ENCODE results near the gene HABP2. TPM values are rescaled to one million over a fixed set of nuclear protein-coding genes. Genes with fewer than 3 reads are reported as not detected.

HABP2 gene
- total and polyA plus RNA-seq, 4 donors = not detected

- Histone ChIP-seq H3K27ac (ENCODE audit: low read depth in 1 of 2, low read length in 2 of 2) (no peak overlapping the region), H3K4me3 (ENCODE audit: low read length in 2 of 2) (no peak overlapping the region), H3K27me3 (ENCODE audit: control insufficient read depth in 1 of 2, insufficient read depth in 2 of 2, low read length in 1 of 2) (no peaks in the 10 kb centered on the region), H3K36me3 (ENCODE audit: control insufficient read depth in 1 of 2, insufficient read depth in 2 of 2, low read length in 1 of 2) (no peaks in the 10 kb centered on the region), H3K9me3 (ENCODE audit: control insufficient read depth, low read length) (peaks cover 2% of the 10 kb centered on the region), H3K4me1 (ENCODE audit: control insufficient read depth in 1 of 2, insufficient read depth in 2 of 2, low read length in 2 of 2) (no peaks in the 10 kb centered on the region)
- no peak for ATAC-seq (ENCODE audit: low FRiP score)
- no peak for DNase-seq
- intact Hi-C loops (cut with DNase I) = no loop called here
- WGBS, 2 donors = 60 to 64% methylated on average over 6 of the region's 6 CpGs
Observed at GRCh38 chr10:113631684-113632367, 79.0 kb downstream of the HABP2 start.

Other genes with a start within 250 kb of the HABP2 start
- not detected for gene NRAP, start 111.0 kb downstream of the HABP2 start, total RNA-seq
- gene NRAP, start 111.0 kb downstream of the HABP2 start, polyA plus RNA-seq = under 1 TPM; 0.03 to 0.88 TPM
- gene CASP7, start 126.9 kb downstream of the HABP2 start, total RNA-seq = 10 to 100 TPM; 17.6 to 22.2 TPM
- gene CASP7, start 126.9 kb downstream of the HABP2 start, polyA plus RNA-seq = 10 to 100 TPM; 16.5 to 35.2 TPM
- under 1 TPM; 0.21 to 0.29 TPM for gene PLEKHS1, start 198.6 kb downstream of the HABP2 start, total RNA-seq
- gene PLEKHS1, start 198.6 kb downstream of the HABP2 start, polyA plus RNA-seq = 1 to 10 TPM in 1 of 2 donors, under 1 TPM in 1; 0.03 to 4.1 TPM

All from aorta (tissue), 5 donors.